KMS-11 (cell line): ENCODE measurements around the gene CEP152.

Experiments
- H2AFZ ChIP-seq: fragments of 200-600 bp; sonication (generic); 2 replicates; pipeline ENCODE4 v1.6.1; 2016; ENCODE audit warnings: antibody characterized with exemption, mixed run types, low read depth
- H3K27ac ChIP-seq: fragments of 200-600 bp; sonication (generic); 2 replicates; pipeline ENCODE4 v1.6.1; 2016; ENCODE audit warnings: mild to moderate bottlenecking, mixed run types
- H3K27me3 ChIP-seq: fragments of 200-600 bp; sonication (generic); 2 replicates; pipeline ENCODE4 v1.6.1; 2017; ENCODE audit warnings: mild to moderate bottlenecking, low read depth, mixed run types, moderate library complexity; ENCODE audit not compliant: insufficient read depth
- H3K36me3 ChIP-seq: fragments of 200-600 bp; sonication (generic); 2 replicates; pipeline ENCODE4 v1.6.1; 2017; ENCODE audit warnings: mild to moderate bottlenecking, mixed run types; ENCODE audit not compliant: insufficient read depth
- H3K4me1 ChIP-seq: fragments of 200-600 bp; sonication (generic); 2 replicates; pipeline ENCODE4 v1.6.1; 2016; ENCODE audit warnings: mild to moderate bottlenecking, low read depth, mixed run types; ENCODE audit not compliant: poor library complexity, severe bottlenecking
- H3K4me2 ChIP-seq: fragments of 200-600 bp; sonication (generic); 2 replicates; pipeline ENCODE4 v1.7.0; 2016; ENCODE audit warnings: mild to moderate bottlenecking, mixed run types
- H3K4me3 ChIP-seq: fragments of 200-600 bp; sonication (generic); IDR thresholded peaks from 2 replicates; pipeline ENCODE4 v1.6.1; 2017; ENCODE audit warnings: low read depth, low read length, mixed read lengths; ENCODE audit not compliant: insufficient read depth
- H3K79me2 ChIP-seq: fragments of 200-600 bp; sonication (generic); 2 replicates; pipeline ENCODE4 v1.6.1; 2016; ENCODE audit warnings: low read depth, mixed run types; ENCODE audit not compliant: insufficient read depth
- H3K9ac ChIP-seq: fragments of 200-600 bp; sonication (generic); 2 replicates; pipeline ENCODE4 v1.6.1; 2016; ENCODE audit warnings: mild to moderate bottlenecking, mixed run types
- H4K20me1 ChIP-seq: fragments of 200-600 bp; sonication (generic); 2 replicates; pipeline ENCODE4 v1.6.1; 2016; ENCODE audit warnings: mild to moderate bottlenecking, mixed run types; ENCODE audit not compliant: insufficient read depth
- TF ChIP-seq, protein P1 (sequence below): fragments of 200-600 bp; sonication (generic); conservative IDR thresholded peaks from 2 replicates; pipeline ENCODE4 v1.6.1; 2017; ENCODE audit warnings: low read depth, mild to moderate bottlenecking, antibody characterized with exemption, low read length, moderate library complexity, mixed read lengths

Gene CEP152, protein sequence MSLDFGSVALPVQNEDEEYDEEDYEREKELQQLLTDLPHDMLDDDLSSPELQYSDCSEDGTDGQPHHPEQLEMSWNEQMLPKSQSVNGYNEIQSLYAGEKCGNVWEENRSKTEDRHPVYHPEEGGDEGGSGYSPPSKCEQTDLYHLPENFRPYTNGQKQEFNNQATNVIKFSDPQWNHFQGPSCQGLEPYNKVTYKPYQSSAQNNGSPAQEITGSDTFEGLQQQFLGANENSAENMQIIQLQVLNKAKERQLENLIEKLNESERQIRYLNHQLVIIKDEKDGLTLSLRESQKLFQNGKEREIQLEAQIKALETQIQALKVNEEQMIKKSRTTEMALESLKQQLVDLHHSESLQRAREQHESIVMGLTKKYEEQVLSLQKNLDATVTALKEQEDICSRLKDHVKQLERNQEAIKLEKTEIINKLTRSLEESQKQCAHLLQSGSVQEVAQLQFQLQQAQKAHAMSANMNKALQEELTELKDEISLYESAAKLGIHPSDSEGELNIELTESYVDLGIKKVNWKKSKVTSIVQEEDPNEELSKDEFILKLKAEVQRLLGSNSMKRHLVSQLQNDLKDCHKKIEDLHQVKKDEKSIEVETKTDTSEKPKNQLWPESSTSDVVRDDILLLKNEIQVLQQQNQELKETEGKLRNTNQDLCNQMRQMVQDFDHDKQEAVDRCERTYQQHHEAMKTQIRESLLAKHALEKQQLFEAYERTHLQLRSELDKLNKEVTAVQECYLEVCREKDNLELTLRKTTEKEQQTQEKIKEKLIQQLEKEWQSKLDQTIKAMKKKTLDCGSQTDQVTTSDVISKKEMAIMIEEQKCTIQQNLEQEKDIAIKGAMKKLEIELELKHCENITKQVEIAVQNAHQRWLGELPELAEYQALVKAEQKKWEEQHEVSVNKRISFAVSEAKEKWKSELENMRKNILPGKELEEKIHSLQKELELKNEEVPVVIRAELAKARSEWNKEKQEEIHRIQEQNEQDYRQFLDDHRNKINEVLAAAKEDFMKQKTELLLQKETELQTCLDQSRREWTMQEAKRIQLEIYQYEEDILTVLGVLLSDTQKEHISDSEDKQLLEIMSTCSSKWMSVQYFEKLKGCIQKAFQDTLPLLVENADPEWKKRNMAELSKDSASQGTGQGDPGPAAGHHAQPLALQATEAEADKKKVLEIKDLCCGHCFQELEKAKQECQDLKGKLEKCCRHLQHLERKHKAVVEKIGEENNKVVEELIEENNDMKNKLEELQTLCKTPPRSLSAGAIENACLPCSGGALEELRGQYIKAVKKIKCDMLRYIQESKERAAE (N-terminal part only)

DNA sequence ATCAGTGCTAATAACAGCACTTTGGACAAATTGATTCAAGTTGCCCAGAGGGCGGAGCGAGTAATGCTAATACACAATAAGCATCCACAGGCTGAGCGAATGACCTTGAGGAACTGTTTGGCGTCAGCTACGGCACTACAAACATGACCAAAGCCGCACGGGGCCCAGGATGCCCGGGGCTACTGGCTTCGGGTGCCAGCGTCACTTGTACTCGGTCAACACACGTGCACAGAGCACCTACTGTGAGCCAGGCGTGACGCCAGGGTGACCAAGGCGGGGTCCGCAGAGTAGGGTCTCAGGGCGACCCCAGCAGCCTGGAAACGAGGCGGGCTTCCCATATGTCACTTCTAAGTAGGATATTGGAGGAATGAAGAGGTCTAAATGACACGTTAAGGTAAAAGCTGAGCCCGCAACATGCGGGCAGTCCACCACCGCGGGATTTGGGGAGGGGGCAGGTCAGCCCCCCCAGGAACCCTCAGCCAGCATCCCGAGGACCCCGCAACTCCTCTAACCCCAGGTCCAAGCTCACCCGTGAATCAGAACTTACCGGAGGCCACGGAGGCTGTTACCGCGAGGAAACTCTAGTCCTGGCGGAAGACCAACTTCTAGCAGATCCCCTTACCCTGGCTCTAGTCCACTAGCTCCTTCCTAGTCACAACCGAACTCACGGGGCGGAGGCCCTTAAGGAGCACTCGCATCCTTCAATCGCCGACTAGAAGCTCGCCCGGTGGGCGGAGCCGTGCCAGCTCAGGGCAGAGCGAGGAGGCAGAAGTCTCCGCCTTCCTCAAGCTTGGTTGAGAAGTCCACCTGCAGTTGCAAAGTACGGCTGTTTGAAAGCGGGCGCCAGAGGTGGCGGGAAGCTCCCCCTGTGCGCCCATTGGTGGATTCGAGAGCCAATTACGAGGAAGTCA, at the start of gene CEP152:
Gene CEP152 (minus strand): TSS at position 656 of the 911 bp plus-strand sequence. CDS start 5,420 bp downstream, outside the sequence.
- Histone ChIP-seq H3K36me3 (no peaks in the 10 kb centered on the region), H2AFZ (peak within 1 kb of the TSS; percentile 91), H4K20me1 (no peaks in the 10 kb centered on the region), H3K4me1 (peaks cover 29% of the 10 kb centered on the region), H3K79me2 (peaks cover 42% of the 10 kb centered on the region; the same call in 1 of the 2 replicates), H3K27me3 (no peaks in the 10 kb centered on the region), H3K4me2 (peak within 1 kb of the TSS; percentile 82), H3K27ac (peak within 1 kb of the TSS; percentile 74), H3K9ac (peak within 1 kb of the TSS; percentile 93), H3K4me3 (peak within 1 kb of the TSS; percentile 67)
- TF ChIP-seq, protein P1, sequence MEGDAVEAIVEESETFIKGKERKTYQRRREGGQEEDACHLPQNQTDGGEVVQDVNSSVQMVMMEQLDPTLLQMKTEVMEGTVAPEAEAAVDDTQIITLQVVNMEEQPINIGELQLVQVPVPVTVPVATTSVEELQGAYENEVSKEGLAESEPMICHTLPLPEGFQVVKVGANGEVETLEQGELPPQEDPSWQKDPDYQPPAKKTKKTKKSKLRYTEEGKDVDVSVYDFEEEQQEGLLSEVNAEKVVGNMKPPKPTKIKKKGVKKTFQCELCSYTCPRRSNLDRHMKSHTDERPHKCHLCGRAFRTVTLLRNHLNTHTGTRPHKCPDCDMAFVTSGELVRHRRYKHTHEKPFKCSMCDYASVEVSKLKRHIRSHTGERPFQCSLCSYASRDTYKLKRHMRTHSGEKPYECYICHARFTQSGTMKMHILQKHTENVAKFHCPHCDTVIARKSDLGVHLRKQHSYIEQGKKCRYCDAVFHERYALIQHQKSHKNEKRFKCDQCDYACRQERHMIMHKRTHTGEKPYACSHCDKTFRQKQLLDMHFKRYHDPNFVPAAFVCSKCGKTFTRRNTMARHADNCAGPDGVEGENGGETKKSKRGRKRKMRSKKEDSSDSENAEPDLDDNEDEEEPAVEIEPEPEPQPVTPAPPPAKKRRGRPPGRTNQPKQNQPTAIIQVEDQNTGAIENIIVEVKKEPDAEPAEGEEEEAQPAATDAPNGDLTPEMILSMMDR, result no peak

DNA sequence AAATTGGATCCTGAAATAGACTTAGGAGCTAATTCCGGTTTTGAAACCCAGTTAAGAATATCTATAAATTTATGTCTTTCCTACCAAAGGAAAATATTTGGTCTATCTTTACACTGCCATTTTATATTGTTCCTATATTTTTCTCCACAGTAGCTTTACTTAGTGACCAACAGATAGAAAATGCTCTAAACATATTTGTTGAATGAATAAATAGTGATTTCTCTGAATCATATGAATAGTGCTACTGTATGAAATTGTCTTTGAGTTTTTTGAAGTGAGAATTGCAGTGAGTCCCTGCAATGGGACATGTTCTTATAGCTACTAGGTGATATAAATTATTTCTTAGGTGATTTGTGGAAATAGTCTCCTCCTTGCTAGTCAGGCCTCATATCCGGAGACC, 48.6 kb upstream of the CEP152 start:
- peaks cover 34% of the 10 kb centered on the region for H3K4me1 ChIP-seq
- no peak overlapping the region for H2AFZ ChIP-seq

DNA sequence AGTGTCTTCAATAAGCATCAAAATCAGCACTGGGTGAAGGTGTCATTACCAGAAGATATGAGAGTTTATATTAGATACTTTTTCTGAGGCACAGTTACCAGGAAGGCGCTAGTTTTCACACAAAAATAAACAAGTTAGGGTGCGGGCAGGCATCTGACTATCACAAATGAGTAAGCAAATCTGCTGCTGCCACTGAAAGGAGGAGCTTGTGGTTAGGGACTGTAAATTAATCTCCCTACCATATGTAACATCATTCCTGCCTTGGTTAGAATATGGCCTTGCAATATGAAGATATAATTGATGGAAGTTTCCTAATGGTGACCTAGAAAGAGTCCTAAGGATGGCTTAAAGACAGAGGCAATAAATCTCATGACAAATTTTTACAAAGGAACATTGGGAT, 47.5 kb upstream of the CEP152 start:
- Histone ChIP-seq H3K4me1 (peaks cover 34% of the 10 kb centered on the region), H3K9ac (peak overlapping the region; percentile 6; the same call in 1 of the 2 replicates), H2AFZ (peak overlapping the region; percentile 65), H3K27me3 (no peaks in the 10 kb centered on the region), H3K79me2 (no peaks in the 10 kb centered on the region), H3K4me2 (peak overlapping the region; percentile 36; the same call in 1 of the 2 replicates), H3K36me3 (no peaks in the 10 kb centered on the region), H3K27ac (peak overlapping the region; percentile 30; the same call in 1 of the 2 replicates), H3K4me3 (no peak overlapping the region), H4K20me1 (no peaks in the 10 kb centered on the region)
- TF ChIP-seq, protein P1, result no peak

More for the DNA sequence above, 48.6 kb upstream of the CEP152 start:
- TF ChIP-seq, protein P1, result no peak
- no peak overlapping the region for H3K4me2 ChIP-seq
- H3K4me3 ChIP-seq, result no peak overlapping the region
- no peaks in the 10 kb centered on the region for H3K36me3 ChIP-seq
- no peaks in the 10 kb centered on the region for H3K27me3 ChIP-seq
- no peak overlapping the region for H3K9ac ChIP-seq
- H3K79me2 ChIP-seq, result no peaks in the 10 kb centered on the region
- H4K20me1 ChIP-seq, result no peaks in the 10 kb centered on the region
- H3K27ac ChIP-seq, result no peak overlapping the region
